ENCODE measurements around the gene SLC16A4.

The SLC16A4 gene

DNA sequence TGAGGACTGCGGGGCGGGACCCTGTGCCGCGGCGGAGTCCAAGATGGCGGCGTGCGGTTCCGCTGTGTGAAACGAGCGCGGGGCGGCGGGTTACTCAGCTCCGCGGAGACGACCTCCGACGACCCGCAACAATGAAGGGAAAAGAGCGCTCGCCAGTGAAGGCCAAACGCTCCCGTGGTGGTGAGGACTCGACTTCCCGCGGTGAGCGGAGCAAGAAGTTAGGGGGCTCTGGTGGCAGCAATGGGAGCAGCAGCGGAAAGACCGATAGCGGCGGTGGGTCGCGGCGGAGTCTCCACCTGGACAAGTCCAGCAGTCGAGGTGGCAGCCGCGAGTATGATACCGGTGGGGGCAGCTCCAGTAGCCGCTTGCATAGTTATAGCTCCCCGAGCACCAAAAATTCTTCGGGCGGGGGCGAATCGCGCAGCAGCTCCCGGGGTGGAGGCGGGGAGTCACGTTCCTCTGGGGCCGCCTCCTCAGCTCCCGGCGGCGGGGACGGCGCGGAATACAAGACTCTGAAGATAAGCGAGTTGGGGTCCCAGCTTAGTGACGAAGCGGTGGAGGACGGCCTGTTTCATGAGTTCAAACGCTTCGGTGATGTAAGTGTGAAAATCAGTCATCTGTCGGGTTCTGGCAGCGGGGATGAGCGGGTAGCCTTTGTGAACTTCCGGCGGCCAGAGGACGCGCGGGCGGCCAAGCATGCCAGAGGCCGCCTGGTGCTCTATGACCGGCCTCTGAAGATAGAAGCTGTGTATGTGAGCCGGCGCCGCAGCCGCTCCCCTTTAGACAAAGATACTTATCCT lies 51.2 kb downstream of the SLC16A4 start:
- no peak for FAIRE-seq
- DNase-seq (ENCODE audit: insufficient read length, low spot score) = peak; percentile 17
- peak; percentile 76 for TF ChIP-seq POLR2A (IDR thresholded peaks at IDR 0.05; ENCODE audit: low read depth, low read length)

DNA sequence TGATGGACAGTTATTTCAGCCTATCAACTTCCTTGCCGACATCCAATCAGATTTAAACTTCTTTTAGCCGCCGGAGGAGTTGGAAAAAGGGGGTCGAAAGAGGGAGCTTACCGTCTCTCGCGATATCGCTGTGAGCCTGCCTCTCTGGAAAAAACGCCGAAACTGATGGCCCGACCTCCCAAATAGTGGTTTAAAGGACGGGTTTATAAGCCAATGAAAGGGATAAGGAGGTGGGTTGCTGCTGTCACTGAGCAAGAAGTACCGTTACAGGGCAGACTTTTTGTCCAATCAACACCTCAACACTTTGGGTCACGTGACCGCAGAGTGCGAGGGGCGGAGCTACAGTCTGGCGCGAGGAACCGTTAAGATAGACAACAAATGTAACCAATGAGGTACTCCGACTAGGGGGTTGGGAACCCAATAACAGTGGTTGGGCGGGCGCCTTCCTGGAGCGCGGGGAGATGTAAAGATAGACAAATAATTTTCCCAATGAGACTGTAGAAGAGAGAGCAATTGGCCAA lies 51.9 kb downstream of the SLC16A4 start, which contains the start of gene RBM15:
Gene RBM15, plus strand, starts transcription at position 492 of the 521 bp plus-strand sequence. Its CDS starts 29 bp downstream, at position 521.
- TF ChIP-seq POLR2A (IDR thresholded peaks at IDR 0.05; ENCODE audit: low read depth, low read length) = no peak
- DNase-seq (ENCODE audit: insufficient read length, low spot score) (peak; percentile 81), FAIRE-seq (peak; percentile 97)

DNA sequence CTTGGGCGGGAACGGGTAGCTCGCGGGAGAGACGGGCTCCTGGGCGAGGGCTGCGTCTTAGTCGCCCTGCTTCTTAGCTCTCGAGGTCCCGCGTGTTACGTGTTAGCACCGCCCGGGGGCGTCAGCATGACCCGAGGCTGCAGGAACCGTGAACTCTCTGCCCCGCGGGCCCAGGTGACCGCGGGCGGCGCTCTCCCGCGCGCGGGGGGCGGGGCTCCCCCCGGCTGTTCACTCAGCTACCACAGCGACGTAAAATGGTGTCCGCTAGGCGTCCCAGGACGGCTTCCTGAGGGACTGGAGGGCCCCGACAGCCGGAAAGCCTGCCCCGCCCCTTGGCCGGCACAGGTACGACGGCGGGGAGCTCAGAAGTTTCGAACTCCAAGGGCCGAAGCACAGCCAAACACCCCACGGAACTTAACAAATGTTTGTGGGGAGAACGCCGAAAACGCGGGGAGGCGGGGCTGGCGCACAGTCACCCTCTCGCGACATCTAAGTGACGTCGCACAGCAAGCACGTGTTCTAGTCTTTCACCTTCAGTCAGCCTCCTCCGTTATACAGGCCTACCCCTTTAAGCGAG lies 52.4 kb downstream of the SLC16A4 start:
- DNase-seq (ENCODE audit: insufficient read length, low spot score) (peak; percentile 75), FAIRE-seq (no peak)
- TF ChIP-seq POLR2A (IDR thresholded peaks at IDR 0.05; ENCODE audit: low read depth, low read length) = peak; percentile 62

- no peak for FAIRE-seq
- DNase-seq (ENCODE audit: insufficient read length, low spot score) = peak; percentile 22
- TF ChIP-seq POLR2A (IDR thresholded peaks at IDR 0.05; ENCODE audit: low read depth, low read length) = 0 out of 2 replicates have a peak, but pooled peaks have one; percentile 21
These were observed 53.0 kb downstream of the SLC16A4 start for GRCh38 chr1:110337704-110338308.

GRCh38 chr1:110336300-110337039 lies 54.4 kb downstream of the SLC16A4 start:
- FAIRE-seq (no peak), DNase-seq (ENCODE audit: insufficient read length, low spot score) (no peak)
- no peak for TF ChIP-seq POLR2A (IDR thresholded peaks at IDR 0.05; ENCODE audit: low read depth, low read length)

- no peak for FAIRE-seq
These were observed 55.6 kb downstream of the SLC16A4 start for GRCh38 chr1:110335265-110335664.

DNA sequence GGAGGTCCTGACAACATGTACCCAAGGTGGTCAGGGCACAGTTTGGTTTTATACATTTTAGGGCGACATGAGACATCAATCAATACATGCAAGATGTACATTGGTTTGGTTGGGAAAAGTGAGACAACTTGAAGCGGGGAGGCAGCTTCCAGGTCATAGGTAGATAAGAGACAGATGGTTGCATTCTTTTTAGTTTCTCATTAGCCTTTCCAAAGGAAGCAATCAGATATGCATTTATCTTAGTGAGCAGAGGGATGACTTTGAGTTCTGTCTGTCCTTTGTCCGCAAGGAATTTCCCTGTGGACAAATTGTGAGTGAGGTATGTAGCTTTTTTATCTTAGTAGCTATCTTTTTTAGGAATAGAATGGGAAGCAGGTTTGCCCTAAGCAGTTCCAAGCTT lies 62.1 kb downstream of the SLC16A4 start:
- no peak for TF ChIP-seq POLR2A (IDR thresholded peaks at IDR 0.05; ENCODE audit: low read depth, low read length)
- FAIRE-seq = no peak

More at GRCh38 chr1:110335265-110335664, 55.6 kb downstream of the SLC16A4 start:
- DNase-seq (ENCODE audit: insufficient read length, low spot score) = no peak
- TF ChIP-seq POLR2A (IDR thresholded peaks at IDR 0.05; ENCODE audit: low read depth, low read length) = no peak

GRCh38 chr1:110328274-110328673 lies 62.6 kb downstream of the SLC16A4 start:
- no peak for FAIRE-seq
- no peak for DNase-seq (ENCODE audit: insufficient read length, low spot score)
- no peak for TF ChIP-seq POLR2A (IDR thresholded peaks at IDR 0.05; ENCODE audit: low read depth, low read length)

More for the DNA sequence above, 62.1 kb downstream of the SLC16A4 start:
- DNase-seq (ENCODE audit: insufficient read length, low spot score) = no peak

DNA sequence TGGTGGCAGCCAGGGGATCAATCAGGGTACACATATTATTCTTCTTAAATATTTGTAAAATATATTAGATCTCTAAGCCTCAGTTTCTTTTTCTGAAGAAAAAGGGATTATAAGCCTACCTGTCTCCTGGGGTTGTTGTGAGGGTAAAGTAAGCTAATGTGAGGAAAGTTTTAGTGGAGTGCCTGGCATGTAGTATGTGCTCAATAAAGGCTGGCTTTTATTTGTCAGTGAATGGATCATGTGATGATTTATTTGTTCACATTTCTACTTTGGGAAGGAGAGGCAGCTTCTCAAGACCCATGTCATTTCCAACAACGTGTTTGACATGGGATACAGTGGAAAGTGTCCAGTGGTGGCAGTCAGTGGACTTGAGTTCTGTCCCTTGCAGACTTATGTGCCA lies 64.0 kb downstream of the SLC16A4 start:
- no peak for FAIRE-seq
- no peak for DNase-seq (ENCODE audit: insufficient read length, low spot score)

DNA sequence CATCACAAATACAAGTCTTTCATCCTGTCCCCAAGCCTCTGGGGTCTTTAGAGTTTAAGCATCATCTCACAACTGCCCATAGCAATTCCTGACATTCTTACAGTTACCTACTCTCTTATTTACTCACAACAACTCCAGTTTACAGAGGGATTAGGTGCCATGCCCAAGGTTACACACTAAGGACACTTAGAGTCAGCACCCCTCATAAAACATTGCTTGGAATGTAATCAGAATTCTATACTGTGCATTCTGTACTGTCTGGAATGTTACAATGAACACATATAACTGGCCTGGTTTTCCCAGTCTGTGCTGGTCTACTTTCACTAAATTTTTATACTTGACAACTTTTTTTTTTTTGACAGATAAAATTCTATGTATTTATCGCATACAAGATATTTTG lies 66.2 kb downstream of the SLC16A4 start:
- no peak for FAIRE-seq
- no peak for TF ChIP-seq POLR2A (IDR thresholded peaks at IDR 0.05; ENCODE audit: low read depth, low read length)
- DNase-seq (ENCODE audit: insufficient read length, low spot score) = no peak

More for the DNA sequence above, 64.0 kb downstream of the SLC16A4 start:
- TF ChIP-seq POLR2A (IDR thresholded peaks at IDR 0.05; ENCODE audit: low read depth, low read length) = no peak

- no peak for TF ChIP-seq POLR2A (IDR thresholded peaks at IDR 0.05; ENCODE audit: low read depth, low read length)
- FAIRE-seq (no peak), DNase-seq (ENCODE audit: insufficient read length, low spot score) (no peak)
These were observed 69.0 kb downstream of the SLC16A4 start for GRCh38 chr1:110321846-110322245.

- TF ChIP-seq POLR2A (IDR thresholded peaks at IDR 0.05; ENCODE audit: low read depth, low read length) = no peak
- no peak for DNase-seq (ENCODE audit: insufficient read length, low spot score)
- no peak for FAIRE-seq
These were observed 69.8 kb downstream of the SLC16A4 start for GRCh38 chr1:110321045-110321444.

- FAIRE-seq (no peak), DNase-seq (ENCODE audit: insufficient read length, low spot score) (no peak)
- TF ChIP-seq POLR2A (IDR thresholded peaks at IDR 0.05; ENCODE audit: low read depth, low read length) = no peak
These were observed 70.7 kb downstream of the SLC16A4 start for GRCh38 chr1:110320168-110320518.
